Effector memory CD4-positive, alpha-beta T cell (primary cell): Measurements from ENCODE around the gene ZNHIT3.
"Not testable (repeated sequence)": the region's sequence is repeated elsewhere in the genome, so short reads cannot be mapped to it uniquely, and the experiment has no call there.

Experiments
- DNase-seq, 3 donors: peaks; one replicate each; pipeline ENCODE4 v3.0.0-alpha.2; 2020
- H3K27ac ChIP-seq: 2 replicates; pipeline ENCODE4 v1.7.0; 2013; ENCODE audit warnings: mild to moderate bottlenecking, low read length, moderate library complexity; ENCODE audit not compliant: insufficient read depth, poor library complexity, severe bottlenecking
- H3K27me3 ChIP-seq: replicated peaks from 2 replicates; pipeline ENCODE4 v1.7.0; 2013; ENCODE audit warnings: mild to moderate bottlenecking, low read length; ENCODE audit not compliant: insufficient read depth, control insufficient read depth, poor library complexity, severe bottlenecking
- H3K36me3 ChIP-seq: 2 replicates; pipeline ENCODE4 v1.7.0; 2013; ENCODE audit warnings: mild to moderate bottlenecking, low read length, moderate library complexity; ENCODE audit not compliant: control insufficient read depth, insufficient read depth
- H3K4me1 ChIP-seq: 2 replicates; pipeline ENCODE4 v1.7.0; 2013; ENCODE audit warnings: low read length, mild to moderate bottlenecking; ENCODE audit not compliant: control insufficient read depth, insufficient read depth, poor library complexity, severe bottlenecking
- H3K4me3 ChIP-seq: 2 replicates; pipeline ENCODE4 v1.7.0; 2013; ENCODE audit warnings: low read length, low read depth, mild to moderate bottlenecking; ENCODE audit not compliant: insufficient read depth, poor library complexity, severe bottlenecking
- H3K9me3 ChIP-seq: 2 replicates; pipeline ENCODE4 v1.7.0; 2013; ENCODE audit warnings: mild to moderate bottlenecking, low read length, moderate library complexity; ENCODE audit not compliant: control insufficient read depth

ZNHIT3 gene

DNA sequence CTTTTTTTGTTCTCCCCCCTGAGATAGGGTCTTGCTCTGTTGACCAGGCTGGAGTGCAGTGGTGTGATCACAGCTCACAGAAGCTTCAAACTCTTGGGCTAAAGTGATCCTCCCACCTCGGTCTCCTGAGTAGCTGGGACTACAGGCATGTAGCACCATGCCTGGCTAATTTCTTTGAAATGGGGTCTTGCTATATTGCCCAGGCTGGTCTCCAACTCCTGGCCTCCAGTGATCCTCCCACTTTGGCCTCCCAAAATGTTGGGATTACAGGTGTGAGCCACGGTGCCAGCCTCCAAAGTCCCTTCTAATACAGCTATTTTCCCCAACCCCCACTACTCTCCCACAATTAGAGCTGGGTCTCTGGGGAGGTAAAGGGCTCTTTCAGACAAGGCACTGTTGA, 22.0 kb downstream of the ZNHIT3 start:
- peaks cover 18% of the 10 kb centered on the region for H3K36me3 ChIP-seq
- not testable (repeated sequence) for H3K27ac ChIP-seq, DNase-seq, H3K27me3 ChIP-seq, H3K4me3 ChIP-seq, H3K9me3 ChIP-seq, H3K4me1 ChIP-seq

DNA sequence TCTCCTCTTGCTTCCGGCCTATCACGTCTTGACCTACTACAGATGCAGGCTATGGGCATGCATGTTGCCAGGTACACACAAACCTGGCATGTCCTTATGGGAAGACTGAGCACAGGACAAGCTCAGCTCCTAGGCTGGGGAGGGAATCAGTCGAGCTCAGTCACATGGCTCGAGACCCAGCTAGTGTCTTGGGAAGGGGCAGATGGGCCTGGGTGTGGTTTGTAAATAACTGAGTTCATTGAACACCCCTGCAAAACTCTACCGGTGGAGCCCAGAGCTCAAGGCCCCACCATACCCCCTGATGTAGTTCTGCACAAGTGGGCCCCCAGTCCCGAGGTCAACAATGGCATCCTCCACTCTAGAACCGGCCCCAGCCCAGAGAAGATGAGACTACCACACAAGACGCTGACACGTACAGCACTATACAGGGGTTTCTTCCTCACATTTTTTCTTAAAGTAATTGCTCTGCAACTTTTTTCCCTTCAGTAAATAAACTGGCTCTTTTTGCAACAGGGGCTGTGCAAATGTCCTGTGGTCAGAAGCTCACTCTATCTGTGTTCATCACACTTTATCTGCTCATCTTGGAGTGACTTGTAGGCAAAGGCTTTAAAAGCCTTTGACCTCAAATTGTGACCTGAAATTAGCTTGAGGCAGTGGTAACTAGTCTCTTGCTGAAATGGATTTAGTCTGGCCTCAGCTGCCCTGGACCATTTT, 22.9 kb downstream of the ZNHIT3 start:
- Histone ChIP-seq H3K9me3 (no peaks in the 10 kb centered on the region), H3K27ac (no peak overlapping the region), H3K4me1 (no peaks in the 10 kb centered on the region), H3K27me3 (no peaks in the 10 kb centered on the region), H3K36me3 (peaks cover 15% of the 10 kb centered on the region), H3K4me3 (no peak overlapping the region)
- no peak for DNase-seq

DNA sequence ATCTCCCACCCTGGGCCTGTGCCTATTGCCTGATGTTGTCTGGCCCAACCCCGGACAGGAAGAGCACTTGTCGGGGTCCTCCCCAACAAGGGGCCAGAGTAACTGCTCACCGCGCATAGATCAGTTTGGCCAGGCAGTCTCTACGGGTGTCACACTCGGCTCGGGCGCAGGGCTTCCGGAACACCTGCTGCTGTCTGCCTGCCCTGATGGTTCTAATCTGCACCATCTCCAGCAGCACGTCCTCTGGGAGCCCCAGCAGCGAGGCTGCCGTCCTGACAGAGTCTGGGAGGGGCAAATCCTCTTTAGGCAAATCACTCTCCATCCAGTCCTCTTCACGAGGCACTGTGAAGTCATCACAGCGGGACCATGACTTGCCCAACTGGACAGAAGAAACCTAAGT, 24.2 kb downstream of the ZNHIT3 start:
- Histone ChIP-seq H3K27me3 (no peaks in the 10 kb centered on the region), H3K4me3 (no peak overlapping the region), H3K9me3 (no peaks in the 10 kb centered on the region), H3K27ac (no peak overlapping the region), H3K4me1 (no peaks in the 10 kb centered on the region), H3K36me3 (peaks cover 21% of the 10 kb centered on the region)
- no peak for DNase-seq

DNA sequence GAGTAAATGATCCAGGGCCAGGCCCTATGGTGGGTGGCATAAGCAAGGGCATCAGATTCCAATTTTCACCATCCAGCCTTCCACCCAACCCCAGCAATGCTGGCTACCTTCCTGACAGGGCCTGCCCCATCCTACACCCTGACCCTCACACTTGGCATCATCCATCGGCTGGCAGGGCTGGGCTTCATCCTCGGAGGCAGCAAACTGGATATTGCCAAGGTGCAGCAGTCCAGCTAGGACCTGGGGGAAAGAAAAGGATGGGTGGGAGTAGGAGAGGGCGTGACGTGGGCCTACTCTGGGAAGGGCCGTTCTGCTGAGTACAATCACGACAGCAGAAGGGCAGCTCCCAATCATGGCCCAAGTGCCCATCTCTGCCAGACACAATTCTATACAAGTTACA, 24.7 kb downstream of the ZNHIT3 start:
- DNase-seq = no peak
- Histone ChIP-seq H3K4me3 (no peak overlapping the region), H3K4me1 (no peaks in the 10 kb centered on the region), H3K9me3 (no peaks in the 10 kb centered on the region), H3K36me3 (peaks cover 21% of the 10 kb centered on the region), H3K27me3 (no peaks in the 10 kb centered on the region), H3K27ac (no peak overlapping the region)

DNA sequence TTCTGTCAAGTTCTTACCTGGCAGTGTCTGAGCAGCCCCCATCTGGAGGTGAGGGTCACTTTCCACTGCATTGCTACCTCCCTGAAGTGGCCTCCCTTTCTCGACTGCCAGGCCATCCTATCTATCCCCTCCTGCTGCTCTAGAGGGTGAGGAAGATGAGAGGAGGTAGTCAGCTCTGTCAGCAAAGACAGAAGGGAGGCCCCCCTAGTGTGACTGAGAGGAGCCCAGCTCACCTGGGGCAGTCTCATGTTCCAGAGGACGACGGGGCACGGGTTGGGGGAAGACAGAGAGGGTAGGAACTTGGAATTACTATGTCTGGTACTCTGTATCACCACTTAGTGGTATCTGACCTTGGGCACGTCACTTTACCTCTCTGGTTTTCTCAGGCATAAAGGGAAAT, 26.2 kb downstream of the ZNHIT3 start:
- no peak overlapping the region for H3K4me3 ChIP-seq
- H3K36me3 ChIP-seq = peaks cover 14% of the 10 kb centered on the region
- no peaks in the 10 kb centered on the region for H3K9me3 ChIP-seq
- H3K4me1 ChIP-seq = no peaks in the 10 kb centered on the region
- no peaks in the 10 kb centered on the region for H3K27me3 ChIP-seq
- DNase-seq = no peak
- no peak overlapping the region for H3K27ac ChIP-seq

DNA sequence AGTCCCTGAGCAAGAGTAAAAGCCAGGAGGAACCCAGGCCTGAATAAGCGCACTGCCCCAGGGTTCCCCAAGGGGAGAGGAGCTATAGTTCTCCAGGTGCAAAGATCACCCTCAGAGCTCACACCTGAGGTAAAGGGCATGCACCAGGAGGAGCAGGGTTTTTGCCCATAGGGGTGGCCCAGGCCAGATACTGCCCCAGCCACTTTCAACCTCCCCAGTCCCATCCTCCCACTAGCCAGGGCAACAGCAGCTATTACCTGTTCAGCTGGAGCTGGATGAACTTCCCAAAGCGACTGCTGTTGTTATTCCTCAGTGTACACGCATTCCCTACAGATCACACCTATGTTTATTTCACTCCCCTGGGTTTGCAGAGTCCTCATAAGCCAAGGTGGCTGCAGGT, 28.4 kb downstream of the ZNHIT3 start:
- DNase-seq = no peak
- Histone ChIP-seq H3K27me3 (no peaks in the 10 kb centered on the region), H3K9me3 (no peaks in the 10 kb centered on the region), H3K4me1 (no peaks in the 10 kb centered on the region), H3K4me3 (no peak overlapping the region), H3K27ac (no peak overlapping the region), H3K36me3 (peaks cover 11% of the 10 kb centered on the region)

DNA sequence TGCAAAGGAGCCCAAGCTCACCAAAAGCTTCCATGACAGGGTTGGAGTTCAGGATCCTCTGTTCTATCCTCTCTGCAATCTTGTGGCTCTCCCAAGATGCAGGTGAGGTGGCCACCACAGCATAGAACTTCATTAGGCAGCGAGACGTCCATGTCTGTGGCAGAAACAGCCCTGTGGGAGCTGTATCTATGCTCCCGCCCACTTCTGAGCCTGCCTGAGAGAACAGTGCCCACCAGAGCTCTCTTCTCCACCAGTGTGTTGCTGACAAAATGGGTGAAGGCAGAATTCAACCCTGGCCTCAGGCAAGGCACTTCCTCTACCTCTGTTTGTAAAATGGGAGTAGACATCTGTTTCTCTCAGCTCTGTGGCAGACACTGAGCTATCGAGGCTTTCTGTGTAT, 29.4 kb downstream of the ZNHIT3 start:
- DNase-seq = no peak
- peaks cover 12% of the 10 kb centered on the region for H3K36me3 ChIP-seq
- H3K4me3 ChIP-seq = no peak overlapping the region
- H3K27ac ChIP-seq = no peak overlapping the region
- no peaks in the 10 kb centered on the region for H3K9me3 ChIP-seq
- H3K4me1 ChIP-seq = no peaks in the 10 kb centered on the region
- no peaks in the 10 kb centered on the region for H3K27me3 ChIP-seq

DNA sequence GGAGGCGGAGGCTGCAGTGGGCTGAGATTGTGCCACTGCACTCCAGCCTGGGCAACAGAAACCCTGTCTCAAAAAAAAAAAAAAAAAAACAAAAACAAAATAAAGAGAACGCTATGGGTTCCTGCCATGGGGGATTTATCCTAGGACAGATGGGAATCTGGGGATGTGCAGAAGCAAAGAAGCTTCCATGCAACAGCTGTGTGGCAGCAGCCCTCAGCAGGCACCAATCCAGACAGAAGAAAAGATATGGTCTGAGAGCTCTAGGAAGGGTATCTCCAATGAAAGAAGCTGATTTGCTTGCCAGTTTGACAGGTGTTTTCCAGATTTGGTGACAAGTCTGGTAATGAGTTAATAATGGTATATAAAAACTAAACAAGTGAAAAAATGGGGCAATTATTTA, 36.6 kb downstream of the ZNHIT3 start:
- Histone ChIP-seq H3K27me3 (no peaks in the 10 kb centered on the region), H3K9me3 (no peaks in the 10 kb centered on the region), H3K4me3 (no peak overlapping the region), H3K4me1 (no peaks in the 10 kb centered on the region), H3K36me3 (peaks cover 25% of the 10 kb centered on the region), H3K27ac (no peak overlapping the region)
- no peak for DNase-seq

DNA sequence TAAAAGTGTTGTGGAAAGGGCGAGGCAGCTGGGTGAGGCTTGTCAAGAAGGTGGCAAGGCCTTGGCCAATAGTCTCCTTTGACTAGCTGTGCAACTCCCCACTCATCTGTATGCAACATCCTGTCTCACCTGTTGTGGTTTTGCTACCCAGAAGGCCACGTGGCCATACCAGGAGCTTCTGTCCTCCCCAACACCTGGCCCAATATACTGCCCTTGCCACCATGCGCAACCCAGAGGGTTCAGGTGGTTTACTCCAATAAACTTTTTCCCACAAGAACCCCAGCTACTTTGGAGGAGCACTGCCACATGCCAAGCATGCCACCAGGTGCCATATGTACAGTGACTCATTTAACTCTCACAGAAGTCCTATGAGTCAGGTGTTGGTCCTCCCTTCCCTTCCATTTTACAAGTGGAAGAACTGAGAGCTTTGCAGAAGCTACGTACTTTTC, 38.0 kb downstream of the ZNHIT3 start:
- H3K9me3 ChIP-seq = no peaks in the 10 kb centered on the region
- peaks cover 25% of the 10 kb centered on the region for H3K36me3 ChIP-seq
- H3K4me3 ChIP-seq = no peak overlapping the region
- no peaks in the 10 kb centered on the region for H3K27me3 ChIP-seq
- no peak for DNase-seq
- H3K27ac ChIP-seq = no peak overlapping the region
- H3K4me1 ChIP-seq = no peaks in the 10 kb centered on the region

DNA sequence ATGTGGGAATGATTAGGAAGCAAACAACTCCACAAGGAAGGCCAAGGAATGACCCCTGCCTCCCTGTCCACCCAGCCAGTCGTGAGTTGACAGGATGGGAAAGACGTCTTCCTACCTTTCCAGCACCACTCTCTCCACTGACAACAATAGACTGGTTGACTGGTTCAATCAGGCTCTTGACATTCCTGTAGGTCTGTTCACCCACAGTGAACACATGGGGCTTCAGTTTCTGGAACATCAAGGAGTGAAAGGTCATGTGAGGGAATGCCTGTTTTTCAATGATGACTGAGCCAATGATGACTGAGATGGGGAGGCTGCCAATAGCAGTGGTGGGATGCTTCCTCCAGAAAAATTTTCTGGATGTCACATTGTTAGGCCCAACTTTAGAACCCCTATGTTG, 38.6 kb downstream of the ZNHIT3 start:
- Histone ChIP-seq H3K36me3 (peaks cover 25% of the 10 kb centered on the region), H3K27ac (no peak overlapping the region)
- DNase-seq = no peak

More for the DNA sequence above, 38.6 kb downstream of the ZNHIT3 start:
- no peaks in the 10 kb centered on the region for H3K27me3 ChIP-seq
- H3K4me3 ChIP-seq = no peak overlapping the region
- no peaks in the 10 kb centered on the region for H3K4me1 ChIP-seq
- no peaks in the 10 kb centered on the region for H3K9me3 ChIP-seq
